ENCODE results near the gene SAFB2.

Gene SAFB2

GRCh38 chr19:5578097-5578846 lies 44.3 kb downstream of the SAFB2 start:
- DNase-seq = peak; percentile 66

- DNase-seq = no peak
Measured at GRCh38 chr19:5575590-5575989, 47.0 kb downstream of the SAFB2 start.

GRCh38 chr19:5572556-5573286 lies 49.9 kb downstream of the SAFB2 start:
- no peak for DNase-seq

GRCh38 chr19:5571777-5572176 lies 50.8 kb downstream of the SAFB2 start:
- DNase-seq = no peak

GRCh38 chr19:5567970-5568407 lies 54.6 kb downstream of the SAFB2 start:
- DNase-seq = no peak

GRCh38 chr19:5567360-5567969 lies 55.1 kb downstream of the SAFB2 start, which contains the start of gene TINCR:
TINCR (minus strand) TSS chr19:5567953.
- DNase-seq = no peak

GRCh38 chr19:5564930-5565329 lies 57.6 kb downstream of the SAFB2 start:
- DNase-seq = no peak

GRCh38 chr19:5563935-5564612 lies 58.5 kb downstream of the SAFB2 start:
- no peak for DNase-seq

- DNase-seq = no peak
Measured at GRCh38 chr19:5563008-5563431, 59.6 kb downstream of the SAFB2 start.

GRCh38 chr19:5562280-5562679 lies 60.3 kb downstream of the SAFB2 start:
- DNase-seq = no peak

- no peak for DNase-seq
Measured at GRCh38 chr19:5561559-5561958, 61.0 kb downstream of the SAFB2 start.

GRCh38 chr19:5560156-5560555 lies 62.4 kb downstream of the SAFB2 start:
- no peak for DNase-seq

- DNase-seq = no peak
Measured at GRCh38 chr19:5559804-5560133, 62.8 kb downstream of the SAFB2 start.

GRCh38 chr19:5558101-5558621 lies 64.4 kb downstream of the SAFB2 start:
- DNase-seq = no peak

- no peak for DNase-seq
Measured at GRCh38 chr19:5557691-5558090, 64.9 kb downstream of the SAFB2 start.

GRCh38 chr19:5554828-5555227 lies 67.7 kb downstream of the SAFB2 start:
- DNase-seq = no peak

GRCh38 chr19:5553892-5554291 lies 68.7 kb downstream of the SAFB2 start:
- DNase-seq = no peak

- no peak for DNase-seq
Measured at GRCh38 chr19:5547881-5548280, 74.7 kb downstream of the SAFB2 start.

GRCh38 chr19:5545984-5546383 lies 76.6 kb downstream of the SAFB2 start:
- no peak for DNase-seq

- DNase-seq = no peak
Measured at GRCh38 chr19:5545051-5545450, 77.5 kb downstream of the SAFB2 start.

- DNase-seq = no peak
Measured at GRCh38 chr19:5542665-5543064, 79.9 kb downstream of the SAFB2 start.

- no peak for DNase-seq
Measured at GRCh38 chr19:5541456-5541855, 81.1 kb downstream of the SAFB2 start.

GRCh38 chr19:5540208-5540607 lies 82.4 kb downstream of the SAFB2 start:
- DNase-seq = no peak
